Fibroblast of the conjunctiva (primary cell): Measurements from ENCODE around the gene POLR2M.

Source experiments
- DNase-seq: peaks from one replicate; pipeline ENCODE4 v3.0.0-alpha.2; 2010; ENCODE audit warnings: low read depth

Gene POLR2M

DNA sequence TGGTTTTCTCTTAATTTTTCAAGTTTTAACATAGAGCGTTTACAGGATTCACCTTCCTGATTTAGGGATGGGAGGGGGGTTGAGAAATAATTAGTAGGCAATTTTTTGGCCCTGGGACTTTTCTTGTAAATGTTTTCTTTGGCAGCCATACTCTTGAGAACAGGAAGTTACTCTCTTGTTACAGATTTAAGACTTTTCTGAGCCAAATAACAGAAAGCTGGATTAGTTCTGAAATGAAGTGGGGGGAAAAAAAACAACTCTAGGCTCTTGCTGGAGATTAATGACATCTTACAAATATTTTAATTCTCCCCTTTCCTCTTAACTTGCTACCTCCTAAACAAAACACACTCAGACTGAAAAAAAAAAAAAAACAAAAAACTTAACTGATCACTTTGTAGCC is 13.8 kb upstream of the POLR2M start:
- peak; percentile 31 for DNase-seq

DNA sequence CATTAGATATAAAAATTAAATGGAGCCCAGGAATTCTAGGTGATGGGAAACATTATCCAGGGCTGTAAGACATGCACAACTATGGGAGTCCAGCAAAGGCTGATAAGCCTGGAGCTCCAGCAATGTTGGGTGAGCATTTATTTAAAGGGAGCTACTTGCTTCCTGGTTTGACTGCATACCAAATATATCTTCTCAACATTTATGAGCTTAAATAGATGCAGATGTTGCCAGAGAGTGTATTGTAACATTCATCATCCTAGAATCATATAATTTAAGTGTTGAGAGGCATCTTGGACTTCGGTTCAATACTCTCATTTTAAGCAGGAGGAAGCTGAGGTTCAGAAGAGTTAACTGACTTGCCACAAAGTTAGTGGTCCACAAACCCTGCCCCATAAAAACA is 12.2 kb upstream of the POLR2M start:
- DNase-seq, result no peak

GRCh38 chr15:57696146-57696545 is 10.4 kb upstream of the POLR2M start:
- no peak for DNase-seq

DNA sequence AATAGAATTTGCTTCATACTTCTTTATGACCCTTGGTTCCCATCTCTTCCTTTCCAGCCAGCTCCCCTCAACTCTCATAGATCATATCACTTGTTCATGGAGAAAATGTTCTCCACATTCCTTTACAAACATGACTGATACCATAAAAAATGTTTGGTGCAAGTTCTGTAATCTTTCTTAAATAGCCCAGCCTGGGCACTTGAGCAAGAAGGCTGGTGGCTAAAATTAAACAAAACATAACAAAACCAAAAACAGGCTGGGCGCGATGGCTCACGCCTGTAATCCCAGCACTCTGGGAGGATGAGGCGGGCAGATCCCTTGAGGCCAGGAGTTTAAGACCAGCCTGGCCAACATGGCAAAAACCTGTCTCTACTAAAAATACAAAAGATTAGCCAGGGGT is 8.9 kb upstream of the POLR2M start:
- DNase-seq, result no peak

DNA sequence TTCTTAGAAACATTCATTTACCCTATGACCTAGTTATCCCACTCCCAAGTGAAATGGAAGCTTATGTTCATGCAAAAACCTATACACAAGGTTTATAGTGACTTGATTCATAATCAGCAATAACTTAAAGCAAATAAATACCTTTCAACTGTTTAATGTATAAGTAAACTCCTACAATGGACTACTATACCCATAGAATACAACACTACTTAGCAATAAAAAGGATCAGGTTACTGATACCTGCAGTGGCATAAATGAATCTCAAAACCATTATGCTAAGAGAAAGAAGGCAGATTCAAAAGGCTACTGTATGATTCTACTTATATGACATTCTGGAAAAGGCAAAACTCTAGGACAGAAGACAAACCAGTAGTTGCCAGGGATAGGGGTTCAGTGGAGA is 8.3 kb upstream of the POLR2M start:
- DNase-seq, result no peak

DNA sequence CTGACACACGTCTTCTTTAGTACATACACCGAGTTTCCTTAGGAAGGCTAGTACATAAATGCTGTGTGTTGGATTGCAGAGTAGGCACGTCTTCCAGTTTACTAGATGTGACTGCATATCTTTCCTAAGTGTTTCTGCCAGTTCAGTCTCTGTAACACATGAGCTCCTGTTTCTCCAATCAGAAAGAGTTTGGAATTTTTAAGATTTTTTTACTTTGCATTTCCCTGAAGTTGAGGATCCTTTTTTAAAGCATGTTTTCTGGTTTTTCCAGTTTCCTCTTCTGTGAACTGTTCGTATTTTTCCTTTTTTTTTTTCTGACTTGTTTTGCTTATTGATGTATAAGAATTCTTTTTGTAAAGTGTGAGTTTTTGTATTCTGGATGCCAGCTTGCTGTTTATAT is 7.5 kb upstream of the POLR2M start:
- DNase-seq, result no peak

- no peak for DNase-seq
Observed at GRCh38 chr15:57703387-57703786, 3.1 kb upstream of the POLR2M start.

- no peak for DNase-seq
Observed at GRCh38 chr15:57704441-57704840, 2.1 kb upstream of the POLR2M start.

- DNase-seq, result no peak
Observed at GRCh38 chr15:57705746-57706404, 639 bp upstream of the POLR2M start.

DNA sequence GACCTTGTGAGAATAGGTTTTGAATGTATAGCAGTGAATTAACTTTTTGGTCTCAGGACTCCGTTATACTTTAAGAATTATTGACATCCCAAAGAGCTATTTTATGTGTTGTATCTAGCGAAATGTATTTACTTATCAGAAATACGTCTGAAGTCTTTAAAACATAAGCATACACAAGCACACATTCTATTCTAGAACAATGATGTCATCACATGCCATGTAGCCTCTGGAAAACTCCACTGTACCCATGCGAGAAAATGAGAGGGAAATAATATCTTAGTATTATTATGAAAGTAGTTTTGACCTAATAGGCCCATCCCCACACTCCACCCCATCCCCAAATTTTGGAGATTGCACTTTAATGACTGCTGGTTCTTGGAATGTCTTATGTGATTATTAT is 1.5 kb downstream of the POLR2M start:
- no peak for DNase-seq

DNA sequence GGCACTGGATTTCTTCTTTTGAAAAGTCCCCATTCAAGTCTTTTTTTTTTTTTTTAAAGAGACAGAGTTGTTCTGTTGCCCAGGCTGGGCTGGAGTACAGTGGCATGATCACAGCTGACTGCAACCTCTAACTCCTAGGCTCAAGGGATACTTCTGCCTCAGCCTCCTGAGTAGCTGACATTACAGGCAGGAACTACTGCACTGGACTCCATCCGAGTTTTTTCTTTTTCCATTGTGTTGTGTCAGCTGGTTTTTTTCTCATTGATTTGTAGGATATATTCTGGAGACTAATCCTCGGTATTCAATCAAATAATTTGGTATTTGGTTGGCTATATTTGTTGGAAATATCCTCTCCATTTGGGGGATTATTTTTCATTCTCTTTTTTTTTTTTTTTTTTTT is 11.8 kb downstream of the POLR2M start:
- no peak for DNase-seq

DNA sequence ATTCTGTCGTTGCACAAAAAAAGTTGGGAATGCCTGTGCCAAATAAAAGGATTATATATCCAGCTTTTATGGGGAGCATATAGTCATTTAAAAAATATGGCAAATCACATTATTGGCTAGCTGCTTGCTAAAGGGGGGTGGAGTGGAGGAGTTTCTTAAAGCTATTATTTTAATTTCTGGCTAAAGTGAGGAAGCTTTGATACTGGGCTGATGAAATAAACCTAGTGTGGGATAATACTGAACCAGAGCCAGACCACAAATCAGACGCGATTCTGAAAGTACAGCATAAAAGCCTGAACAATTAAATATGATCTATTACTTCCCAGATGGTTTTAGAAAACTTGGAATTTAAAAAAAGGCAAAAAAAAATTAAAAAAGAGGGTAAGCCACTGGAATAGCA is 14.4 kb downstream of the POLR2M start:
- DNase-seq, result no peak

GRCh38 chr15:57726411-57726810 is 19.9 kb downstream of the POLR2M start:
- no peak for DNase-seq

GRCh38 chr15:57727031-57727430 is 20.5 kb downstream of the POLR2M start:
- no peak for DNase-seq

- no peak for DNase-seq
Observed at GRCh38 chr15:57728436-57728835, 21.9 kb downstream of the POLR2M start.

DNA sequence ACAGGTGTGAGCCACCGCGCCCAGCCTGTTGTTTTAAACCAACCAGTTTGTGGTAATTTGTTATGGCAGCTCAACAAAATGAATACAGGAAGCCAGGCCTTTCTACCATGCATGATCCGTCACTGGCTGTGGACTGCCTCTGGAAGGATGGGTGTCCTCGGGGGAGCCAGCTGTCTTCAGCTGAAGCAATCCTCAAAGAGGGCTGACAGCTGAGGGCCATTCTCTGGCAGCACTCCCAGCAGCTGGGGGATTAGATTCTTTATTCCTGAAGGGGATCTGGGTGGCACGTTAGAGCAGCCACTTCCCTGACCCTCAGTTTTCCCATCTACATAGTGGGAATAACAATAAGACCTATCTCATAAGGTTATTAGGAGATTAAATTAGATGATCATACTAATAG is 24.4 kb downstream of the POLR2M start:
- DNase-seq, result no peak

DNA sequence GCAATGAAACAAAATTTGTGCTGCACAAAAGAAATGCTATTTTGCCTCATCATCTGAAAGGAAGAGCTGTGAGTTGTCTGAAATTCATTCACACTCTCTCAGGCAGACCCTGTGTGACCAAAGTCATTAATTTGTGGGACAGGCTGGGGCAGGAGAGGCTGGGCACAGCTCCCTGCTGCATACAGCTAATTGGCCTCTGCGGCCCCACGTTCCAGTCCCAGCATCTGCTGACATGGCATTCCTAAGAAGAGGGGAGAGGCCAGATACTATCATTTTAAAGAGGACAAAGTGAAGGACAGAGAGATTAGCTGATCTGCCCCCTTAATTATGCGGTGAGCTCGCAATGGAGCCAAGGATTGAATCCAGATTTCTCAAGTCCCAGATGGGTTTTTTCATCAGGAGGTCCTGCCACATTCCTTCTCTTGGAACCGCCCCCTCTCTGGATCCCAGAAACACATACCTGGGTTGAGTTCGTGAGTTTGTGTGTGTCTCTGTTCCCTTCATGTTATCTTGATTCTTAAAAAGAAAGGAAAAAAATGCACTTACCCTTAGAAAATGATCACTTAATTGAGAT is 25.1 kb downstream of the POLR2M start:
- no peak for DNase-seq

GRCh38 chr15:57732526-57733331 is 26.2 kb downstream of the POLR2M start:
- DNase-seq, result peak; percentile 48

GRCh38 chr15:57734860-57735259 is 28.3 kb downstream of the POLR2M start:
- no peak for DNase-seq

- no peak for DNase-seq
Observed at GRCh38 chr15:57735431-57735830, 28.9 kb downstream of the POLR2M start.

GRCh38 chr15:57735891-57736290 is 29.4 kb downstream of the POLR2M start:
- no peak for DNase-seq

- DNase-seq, result no peak
Observed at GRCh38 chr15:57736591-57736990, 30.1 kb downstream of the POLR2M start.

GRCh38 chr15:57738734-57739237 is 32.3 kb downstream of the POLR2M start:
- DNase-seq, result no peak
